GM12878 (cell line): Measurements from ENCODE around the gene ZNF574. TPM values are rescaled to one million over a fixed set of nuclear protein-coding genes. Genes with fewer than 3 reads are reported as not detected.
A peak's percentile ranks its signal among the peaks of the same experiment; 100 is the strongest.

Experiments
- EP300 ChIP-seq, 2 experiments: fragments of 150-350 bp in 1 of 2; IDR thresholded peaks; 2 replicates each; pipeline ENCODE4 v1.6.1; 2011 to 2012; ENCODE audit warnings: low read depth in 2 of 2, low read length in 2 of 2, borderline replicate concordance in 1 of 2, improper control_type of control experiment in 1 of 2, inconsistent platforms in 1 of 2; ENCODE audit not compliant: control insufficient read depth in 1 of 2
- ESRRA ChIP-seq: IDR thresholded peaks from 2 replicates; pipeline ENCODE4 v1.6.1; 2012; ENCODE audit warnings: mild to moderate bottlenecking, low read length, improper control_type of control experiment
- HDAC2 ChIP-seq: fragments of 200-600 bp; sonication (generic); IDR thresholded peaks from 2 replicates; pipeline ENCODE4 v1.6.1; 2017
- IKZF2 ChIP-seq, 2 experiments: fragments of 450-650 bp; IDR thresholded peaks; 2 replicates each; pipeline ENCODE4 v1.6.1; 2017; ENCODE audit warnings: mild to moderate bottlenecking in 2 of 2, moderate library complexity in 2 of 2
- JUND ChIP-seq: IDR thresholded peaks from 2 replicates; pipeline ENCODE4 v1.6.1; 2012; ENCODE audit warnings: low read depth, mild to moderate bottlenecking, low read length, improper control_type of control experiment, moderate library complexity
- NFYA ChIP-seq: IDR thresholded peaks from 2 replicates; pipeline ENCODE4 v1.6.1; 2011; ENCODE audit warnings: low read depth, mild to moderate bottlenecking, low read length, improper control_type of control experiment, borderline replicate concordance
- PAX5 ChIP-seq: IDR thresholded peaks from 2 replicates; pipeline ENCODE4 v1.6.1; 2011; ENCODE audit warnings: low read depth, low read length, borderline replicate concordance
- PAX8 ChIP-seq: fragments of 450-650 bp; IDR thresholded peaks from 2 replicates; pipeline ENCODE4 v1.6.1; 2017; ENCODE audit warnings: mild to moderate bottlenecking, moderate library complexity
- RUNX3 ChIP-seq: IDR thresholded peaks from 2 replicates; pipeline ENCODE4 v1.6.1; 2012; ENCODE audit warnings: low read length, inconsistent platforms
- SIX5 ChIP-seq: IDR thresholded peaks from 2 replicates; pipeline ENCODE4 v1.6.1; 2011; ENCODE audit warnings: mild to moderate bottlenecking, low read depth, low read length, moderate library complexity; ENCODE audit not compliant: severe bottlenecking
- SMAD1 ChIP-seq: fragments of 450-650 bp; IDR thresholded peaks from 2 replicates; pipeline ENCODE4 v1.6.1; 2018; ENCODE audit warnings: mild to moderate bottlenecking, low read depth; ENCODE audit not compliant: partially characterized antibody
- SMAD5 ChIP-seq: IDR thresholded peaks from 2 replicates; pipeline ENCODE4 v1.6.1; 2016; ENCODE audit warnings: antibody characterized with exemption, low read depth
- SUPT20H ChIP-seq: IDR thresholded peaks from 2 replicates; pipeline ENCODE4 v1.6.1; 2011; ENCODE audit warnings: low read depth, mild to moderate bottlenecking, low read length, moderate library complexity, borderline replicate concordance; ENCODE audit not compliant: control insufficient read depth
- ZNF384 ChIP-seq: IDR thresholded peaks from 2 replicates; pipeline ENCODE4 v1.6.1; 2012; ENCODE audit warnings: low read depth, mild to moderate bottlenecking, low read length, improper control_type of control experiment, borderline replicate concordance
- ZNF622 ChIP-seq: fragments of 450-650 bp; IDR thresholded peaks from 2 replicates; pipeline ENCODE4 v1.6.1; 2017; ENCODE audit warnings: mild to moderate bottlenecking, inconsistent platforms
- ZSCAN29 ChIP-seq: fragments of 450-650 bp; IDR thresholded peaks from 2 replicates; pipeline ENCODE4 v1.6.1; 2017; ENCODE audit warnings: mild to moderate bottlenecking, moderate library complexity
- polyA plus RNA-seq, 11 experiments: library from polyadenylated mRNA; depleted of rRNA in 4 of 11; unstranded in 6 of 11; stranded (reverse) in 5 of 11; fragments of >200 nt; fragmentation: Nextera tagmentation in 4 of 11; fragmentation: Illumina TruSeq in 1 of 11; extraction: Ambion mirVana in 4 of 11; extraction: Trizol in 1 of 11; gene quantifications; 1 replicate in 1 of 11; 2 replicates in 10 of 11; pipeline versions ENCODE4 v1.2.1 to v1.2.3, GENCODE V29; 2011 to 2016; ENCODE audit warnings: inconsistent platforms in 2 of 11, missing spikeins in 2 of 11, low read depth in 1 of 11
- total RNA-seq, 4 experiments: library from RNA; depleted of rRNA in 3 of 4; stranded (reverse); fragments of >200 nt in 3 of 4; fragmentation: Illumina TruSeq in 1 of 4; extraction: Trizol in 1 of 4; gene quantifications; 2 replicates each; pipeline versions ENCODE4 v1.2.1 to v1.2.3, GENCODE V29; 2013 to 2021
- TF ChIP-seq, protein P1 (sequence below): IDR thresholded peaks from 2 replicates; pipeline ENCODE4 v1.6.1; 2011; ENCODE audit warnings: borderline replicate concordance, low read depth, mild to moderate bottlenecking, moderate library complexity, mixed read lengths, low read length; ENCODE audit not compliant: insufficient read depth; ENCODE audit errors: extremely low read length
- TF ChIP-seq, protein P2 (sequence below): fragments of 450-650 bp; IDR thresholded peaks from 2 replicates; pipeline ENCODE4 v1.6.1; 2017; ENCODE audit warnings: mild to moderate bottlenecking, low read depth, inconsistent platforms; ENCODE audit not compliant: poor library complexity, severe bottlenecking
- TF ChIP-seq, protein P3 (sequence below): fragments of 450-650 bp; formaldehyde crosslinking; IDR thresholded peaks from 2 replicates; pipeline ENCODE4 v1.4.0; 2020; ENCODE audit warnings: mild to moderate bottlenecking, moderate library complexity
- TF ChIP-seq, protein P4 (sequence below): IDR thresholded peaks from 2 replicates; pipeline ENCODE4 v1.6.1; 2012; ENCODE audit warnings: low read depth, low read length, improper control_type of control experiment
- TF ChIP-seq, protein P5 (sequence below), 3 experiments: IDR thresholded peaks in 2 of 3; conservative IDR thresholded peaks in 1 of 3; 2 replicates each; pipeline ENCODE4 v1.5.1; 2011; ENCODE audit warnings: low read depth in 3 of 3, low read length in 3 of 3, mild to moderate bottlenecking in 3 of 3, control low read depth in 2 of 3, moderate library complexity in 2 of 3, inconsistent platforms in 1 of 3, mixed read lengths in 1 of 3; ENCODE audit not compliant: control insufficient read depth in 2 of 3, insufficient read depth in 1 of 3; ENCODE audit errors: extremely low read depth in 1 of 3

The ZNF574 gene
- total and polyA plus RNA-seq, 10 of the 15 experiments (the other 5 are each of a cell fraction or from before 2014, with no cell fraction given), result 0.32 to 25.6 (median 11.4) TPM

DNA sequence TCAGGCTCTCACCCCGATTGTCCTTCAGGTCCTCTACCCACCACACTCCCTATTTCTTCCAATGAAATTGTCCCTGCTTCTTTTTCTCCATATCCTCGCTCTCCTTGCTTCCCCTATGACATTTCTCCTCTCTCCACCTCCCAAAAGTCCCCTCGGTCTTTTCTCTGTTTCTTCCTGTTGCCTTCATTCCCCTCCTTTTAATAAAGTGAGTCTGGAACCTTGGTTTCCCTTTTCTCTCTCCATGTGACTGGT is 676 bp upstream of the ZNF574 start (continued):
- TF ChIP-seq, protein P1, sequence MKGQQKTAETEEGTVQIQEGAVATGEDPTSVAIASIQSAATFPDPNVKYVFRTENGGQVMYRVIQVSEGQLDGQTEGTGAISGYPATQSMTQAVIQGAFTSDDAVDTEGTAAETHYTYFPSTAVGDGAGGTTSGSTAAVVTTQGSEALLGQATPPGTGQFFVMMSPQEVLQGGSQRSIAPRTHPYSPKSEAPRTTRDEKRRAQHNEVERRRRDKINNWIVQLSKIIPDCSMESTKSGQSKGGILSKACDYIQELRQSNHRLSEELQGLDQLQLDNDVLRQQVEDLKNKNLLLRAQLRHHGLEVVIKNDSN, result no peak
- TF ChIP-seq PAX8 (peak; percentile 45; the same call in 1 of the 2 replicates), SMAD1 (no peak), SUPT20H (no peak), HDAC2 (no peak), SMAD5 (no peak), NFYA (no peak), ESRRA (no peak), JUND (no peak), IKZF2 (IDR thresholded peaks at IDR 0.05) (peak in 1 of 2 experiments; percentile 71; a peak in 2 of 4 replicates), ZNF622 (no peak), ZNF384 (no peak), EP300 (IDR thresholded peaks at IDR 0.05; ENCODE audit: borderline replicate concordance in 1 of 2, control insufficient read depth in 1 of 2, low read depth in 2 of 2, low read length in 2 of 2) (no peak), SIX5 (no peak), PAX5 (no peak), RUNX3 (no peak), ZSCAN29 (no peak)
- TF ChIP-seq, protein P2, sequence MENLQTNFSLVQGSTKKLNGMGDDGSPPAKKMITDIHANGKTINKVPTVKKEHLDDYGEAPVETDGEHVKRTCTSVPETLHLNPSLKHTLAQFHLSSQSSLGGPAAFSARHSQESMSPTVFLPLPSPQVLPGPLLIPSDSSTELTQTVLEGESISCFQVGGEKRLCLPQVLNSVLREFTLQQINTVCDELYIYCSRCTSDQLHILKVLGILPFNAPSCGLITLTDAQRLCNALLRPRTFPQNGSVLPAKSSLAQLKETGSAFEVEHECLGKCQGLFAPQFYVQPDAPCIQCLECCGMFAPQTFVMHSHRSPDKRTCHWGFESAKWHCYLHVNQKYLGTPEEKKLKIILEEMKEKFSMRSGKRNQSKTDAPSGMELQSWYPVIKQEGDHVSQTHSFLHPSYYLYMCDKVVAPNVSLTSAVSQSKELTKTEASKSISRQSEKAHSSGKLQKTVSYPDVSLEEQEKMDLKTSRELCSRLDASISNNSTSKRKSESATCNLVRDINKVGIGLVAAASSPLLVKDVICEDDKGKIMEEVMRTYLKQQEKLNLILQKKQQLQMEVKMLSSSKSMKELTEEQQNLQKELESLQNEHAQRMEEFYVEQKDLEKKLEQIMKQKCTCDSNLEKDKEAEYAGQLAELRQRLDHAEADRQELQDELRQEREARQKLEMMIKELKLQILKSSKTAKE, result no peak
- TF ChIP-seq, protein P3, sequence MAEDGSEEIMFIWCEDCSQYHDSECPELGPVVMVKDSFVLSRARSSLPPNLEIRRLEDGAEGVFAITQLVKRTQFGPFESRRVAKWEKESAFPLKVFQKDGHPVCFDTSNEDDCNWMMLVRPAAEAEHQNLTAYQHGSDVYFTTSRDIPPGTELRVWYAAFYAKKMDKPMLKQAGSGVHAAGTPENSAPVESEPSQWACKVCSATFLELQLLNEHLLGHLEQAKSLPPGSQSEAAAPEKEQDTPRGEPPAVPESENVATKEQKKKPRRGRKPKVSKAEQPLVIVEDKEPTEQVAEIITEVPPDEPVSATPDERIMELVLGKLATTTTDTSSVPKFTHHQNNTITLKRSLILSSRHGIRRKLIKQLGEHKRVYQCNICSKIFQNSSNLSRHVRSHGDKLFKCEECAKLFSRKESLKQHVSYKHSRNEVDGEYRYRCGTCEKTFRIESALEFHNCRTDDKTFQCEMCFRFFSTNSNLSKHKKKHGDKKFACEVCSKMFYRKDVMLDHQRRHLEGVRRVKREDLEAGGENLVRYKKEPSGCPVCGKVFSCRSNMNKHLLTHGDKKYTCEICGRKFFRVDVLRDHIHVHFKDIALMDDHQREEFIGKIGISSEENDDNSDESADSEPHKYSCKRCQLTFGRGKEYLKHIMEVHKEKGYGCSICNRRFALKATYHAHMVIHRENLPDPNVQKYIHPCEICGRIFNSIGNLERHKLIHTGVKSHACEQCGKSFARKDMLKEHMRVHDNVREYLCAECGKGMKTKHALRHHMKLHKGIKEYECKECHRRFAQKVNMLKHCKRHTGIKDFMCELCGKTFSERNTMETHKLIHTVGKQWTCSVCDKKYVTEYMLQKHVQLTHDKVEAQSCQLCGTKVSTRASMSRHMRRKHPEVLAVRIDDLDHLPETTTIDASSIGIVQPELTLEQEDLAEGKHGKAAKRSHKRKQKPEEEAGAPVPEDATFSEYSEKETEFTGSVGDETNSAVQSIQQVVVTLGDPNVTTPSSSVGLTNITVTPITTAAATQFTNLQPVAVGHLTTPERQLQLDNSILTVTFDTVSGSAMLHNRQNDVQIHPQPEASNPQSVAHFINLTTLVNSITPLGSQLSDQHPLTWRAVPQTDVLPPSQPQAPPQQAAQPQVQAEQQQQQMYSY (CRISPR knock-in tag), result no peak
- TF ChIP-seq, protein P4, sequence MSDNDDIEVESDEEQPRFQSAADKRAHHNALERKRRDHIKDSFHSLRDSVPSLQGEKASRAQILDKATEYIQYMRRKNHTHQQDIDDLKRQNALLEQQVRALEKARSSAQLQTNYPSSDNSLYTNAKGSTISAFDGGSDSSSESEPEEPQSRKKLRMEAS, result 0 out of 2 replicates have a peak, but pooled peaks have one; percentile 36
- TF ChIP-seq, protein P5, sequence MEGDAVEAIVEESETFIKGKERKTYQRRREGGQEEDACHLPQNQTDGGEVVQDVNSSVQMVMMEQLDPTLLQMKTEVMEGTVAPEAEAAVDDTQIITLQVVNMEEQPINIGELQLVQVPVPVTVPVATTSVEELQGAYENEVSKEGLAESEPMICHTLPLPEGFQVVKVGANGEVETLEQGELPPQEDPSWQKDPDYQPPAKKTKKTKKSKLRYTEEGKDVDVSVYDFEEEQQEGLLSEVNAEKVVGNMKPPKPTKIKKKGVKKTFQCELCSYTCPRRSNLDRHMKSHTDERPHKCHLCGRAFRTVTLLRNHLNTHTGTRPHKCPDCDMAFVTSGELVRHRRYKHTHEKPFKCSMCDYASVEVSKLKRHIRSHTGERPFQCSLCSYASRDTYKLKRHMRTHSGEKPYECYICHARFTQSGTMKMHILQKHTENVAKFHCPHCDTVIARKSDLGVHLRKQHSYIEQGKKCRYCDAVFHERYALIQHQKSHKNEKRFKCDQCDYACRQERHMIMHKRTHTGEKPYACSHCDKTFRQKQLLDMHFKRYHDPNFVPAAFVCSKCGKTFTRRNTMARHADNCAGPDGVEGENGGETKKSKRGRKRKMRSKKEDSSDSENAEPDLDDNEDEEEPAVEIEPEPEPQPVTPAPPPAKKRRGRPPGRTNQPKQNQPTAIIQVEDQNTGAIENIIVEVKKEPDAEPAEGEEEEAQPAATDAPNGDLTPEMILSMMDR (IDR thresholded peaks at IDR 0.05 in 2 of 3, conservative IDR thresholded peaks at IDR 0.05 in 1 of 3; ENCODE audit: control insufficient read depth in 2 of 3, extremely low read depth in 1 of 3, insufficient read depth in 1 of 3, low read depth in 3 of 3, low read length in 3 of 3), result no peak
